H1 (cell line): ENCODE measurements around the gene PDZRN4. TPM values are rescaled to one million over a fixed set of nuclear protein-coding genes. Genes with fewer than 3 reads are reported as not detected.

ENCODE experiments used
- CHD7 ChIP-seq: fragments of 300-600 bp; sonication (generic); IDR thresholded peaks from 2 replicates; pipeline ENCODE4 v1.7.1; 2012; ENCODE audit warnings: low read length, moderate library complexity, mild to moderate bottlenecking, inconsistent platforms; ENCODE audit not compliant: insufficient replicate concordance
- KDM1A ChIP-seq: fragments of 200-600, 300-600 bp; sonication (generic); IDR thresholded peaks from 2 replicates; pipeline ENCODE4 v1.7.1; 2016; ENCODE audit warnings: mild to moderate bottlenecking, low read length, borderline replicate concordance
- KDM5A ChIP-seq: fragments of 200-600 bp; IDR thresholded peaks from 2 replicates; pipeline ENCODE4 v1.7.1; 2012; ENCODE audit warnings: mild to moderate bottlenecking, low read length, inconsistent platforms, mixed read lengths
- SIN3A ChIP-seq, 2 experiments: IDR thresholded peaks in 1 of 2; conservative IDR thresholded peaks in 1 of 2; 2 replicates each; pipeline ENCODE4 v1.6.1; 2011 to 2012; ENCODE audit warnings: low read length in 2 of 2, improper control_type of control experiment in 1 of 2, low read depth in 1 of 2, mild to moderate bottlenecking in 1 of 2
- TCF12 ChIP-seq: IDR thresholded peaks from 2 replicates; pipeline ENCODE4 v1.6.1; 2011; ENCODE audit warnings: low read depth, mild to moderate bottlenecking, low read length
- polyA plus RNA-seq, 7 experiments: library from polyadenylated mRNA; depleted of rRNA in 3 of 7; stranded (reverse) in 5 of 7; unstranded in 2 of 7; fragments of >200 nt in 5 of 7; fragments of 200-250 nt in 2 of 7; gene quantifications; 1 replicate in 5 of 7; 2 replicates in 1 of 7; 4 replicates in 1 of 7; pipeline versions ENCODE4 v1.2.1 to v1.2.3, GENCODE V29; 2011 to 2013; ENCODE audit warnings: missing spikeins in 2 of 7, mixed read lengths in 2 of 7
- total RNA-seq: library from RNA; stranded (reverse); fragmentation: NEBNext Ultra II Directional; extraction: Animal tissue kit (Norgen Biotek cat#: 25700); gene quantifications from 2 replicates; pipeline ENCODE4 v1.2.1, GENCODE V29; 2021

PDZRN4 gene
- total and polyA plus RNA-seq, 2 of the 8 experiments (the other 6 are each of a cell fraction or from before 2014, with no cell fraction given) = not detected

GRCh38 chr12:41604830-41605229 lies 416.7 kb downstream of the PDZRN4 start (continued):
- TF ChIP-seq CHD7 (no peak), KDM1A (no peak), TCF12 (no peak), SIN3A (conservative IDR thresholded peaks at IDR 0.05 in 1 of 2, IDR thresholded peaks at IDR 0.05 in 1 of 2; ENCODE audit: low read depth in 1 of 2, low read length in 2 of 2) (no peak), KDM5A (no peak)
- TF ChIP-seq, all 59 proteins: peak for 0
